OCI-LY3 (cell line): ENCODE measurements around the gene OR10G3.

Experiments
- H2AFZ ChIP-seq: fragments of 200-600, 300-600 bp; shearing (Covaris generic); 2 replicates; pipeline ENCODE4 v1.6.0; 2014; ENCODE audit warnings: antibody characterized with exemption, low read depth, low read length
- H3K27ac ChIP-seq: fragments of 200-600, 300-600 bp; sonication (generic); 2 replicates; pipeline ENCODE4 v1.5.1; 2014; ENCODE audit warnings: mild to moderate bottlenecking, low read length, moderate library complexity, mixed read lengths
- H3K27me3 ChIP-seq: fragments of 200-600, 300-600 bp; sonication (generic); 2 replicates; pipeline ENCODE4 v1.6.1; 2014; ENCODE audit warnings: low read depth, low read length, mixed read lengths
- H3K36me3 ChIP-seq: fragments of 200-600, 300-600 bp; sonication (generic); replicated peaks from 2 replicates; pipeline ENCODE3; 2014; ENCODE audit warnings: low read depth, low read length, mixed read lengths
- H3K4me1 ChIP-seq: fragments of 300-600, 200-600 bp; sonication (generic); 2 replicates; pipeline ENCODE4 v1.6.1; 2014; ENCODE audit warnings: low read length, mixed read lengths
- H3K4me2 ChIP-seq: fragments of 200-600, 300-600 bp; sonication (generic); 2 replicates; pipeline ENCODE4 v1.6.1; 2014; ENCODE audit warnings: low read length, mixed read lengths
- H3K4me3 ChIP-seq: fragments of 300-600, 200-600 bp; sonication (generic); 2 replicates; pipeline ENCODE4 v1.5.1; 2014; ENCODE audit warnings: antibody characterized with exemption, mild to moderate bottlenecking, low read length, moderate library complexity
- H3K79me2 ChIP-seq: fragments of 300-600, 200-600 bp; shearing (Covaris generic); 2 replicates; pipeline ENCODE4 v1.6.1; 2014; ENCODE audit warnings: mild to moderate bottlenecking, low read length, mixed read lengths
- H3K9ac ChIP-seq: fragments of 300-600, 200-600 bp; shearing (Covaris generic); 2 replicates; pipeline ENCODE4 v1.6.0; 2014; ENCODE audit warnings: mild to moderate bottlenecking, low read length, moderate library complexity
- H3K9me3 ChIP-seq: fragments of 200-600, 300-600 bp; shearing (Covaris generic); 2 replicates; pipeline ENCODE4 v1.6.1; 2014; ENCODE audit warnings: low read length, mixed read lengths; ENCODE audit not compliant: insufficient read depth
- H4K20me1 ChIP-seq: fragments of 200-600, 300-600 bp; sonication (generic); 2 replicates; pipeline ENCODE4 v1.6.1; 2016; ENCODE audit warnings: low read length, mixed read lengths; ENCODE audit not compliant: insufficient read depth
- EZH2phosphoT487 ChIP-seq: fragments of 200-600 bp; shearing (Covaris generic); IDR thresholded peaks from 2 replicates; pipeline ENCODE4 v1.6.1; 2018; ENCODE audit warnings: antibody characterized with exemption, mixed run types, low read depth
- TF ChIP-seq, protein P1 (sequence below): fragments of 200-600, 300-600 bp; sonication (generic); IDR thresholded peaks from 2 replicates; pipeline ENCODE4 v1.5.1; 2014; ENCODE audit warnings: antibody characterized with exemption, low read length, low read depth

The OR10G3 gene

GRCh38 chr14:21524575-21525490, 55.0 kb downstream of the OR10G3 start:
- H3K36me3 ChIP-seq, result no peaks in the 10 kb centered on the region
- H3K9me3 ChIP-seq, result no peaks in the 10 kb centered on the region
- H3K27ac ChIP-seq, result no peak overlapping the region
- peak overlapping the region; percentile 94 for H3K4me2 ChIP-seq
- H3K79me2 ChIP-seq, result no peaks in the 10 kb centered on the region
- H4K20me1 ChIP-seq, result no peaks in the 10 kb centered on the region
- H3K4me1 ChIP-seq, result peaks cover 12% of the 10 kb centered on the region
- H3K9ac ChIP-seq, result no peak overlapping the region
- H3K4me3 ChIP-seq, result peak overlapping the region; percentile 98
- no peak overlapping the region for H2AFZ ChIP-seq
- TF ChIP-seq, protein P1, sequence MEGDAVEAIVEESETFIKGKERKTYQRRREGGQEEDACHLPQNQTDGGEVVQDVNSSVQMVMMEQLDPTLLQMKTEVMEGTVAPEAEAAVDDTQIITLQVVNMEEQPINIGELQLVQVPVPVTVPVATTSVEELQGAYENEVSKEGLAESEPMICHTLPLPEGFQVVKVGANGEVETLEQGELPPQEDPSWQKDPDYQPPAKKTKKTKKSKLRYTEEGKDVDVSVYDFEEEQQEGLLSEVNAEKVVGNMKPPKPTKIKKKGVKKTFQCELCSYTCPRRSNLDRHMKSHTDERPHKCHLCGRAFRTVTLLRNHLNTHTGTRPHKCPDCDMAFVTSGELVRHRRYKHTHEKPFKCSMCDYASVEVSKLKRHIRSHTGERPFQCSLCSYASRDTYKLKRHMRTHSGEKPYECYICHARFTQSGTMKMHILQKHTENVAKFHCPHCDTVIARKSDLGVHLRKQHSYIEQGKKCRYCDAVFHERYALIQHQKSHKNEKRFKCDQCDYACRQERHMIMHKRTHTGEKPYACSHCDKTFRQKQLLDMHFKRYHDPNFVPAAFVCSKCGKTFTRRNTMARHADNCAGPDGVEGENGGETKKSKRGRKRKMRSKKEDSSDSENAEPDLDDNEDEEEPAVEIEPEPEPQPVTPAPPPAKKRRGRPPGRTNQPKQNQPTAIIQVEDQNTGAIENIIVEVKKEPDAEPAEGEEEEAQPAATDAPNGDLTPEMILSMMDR, result no peak
- no peak for TF ChIP-seq EZH2phosphoT487
- H3K27me3 ChIP-seq, result peaks cover 5% of the 10 kb centered on the region; the same call in 1 of the 2 replicates

DNA sequence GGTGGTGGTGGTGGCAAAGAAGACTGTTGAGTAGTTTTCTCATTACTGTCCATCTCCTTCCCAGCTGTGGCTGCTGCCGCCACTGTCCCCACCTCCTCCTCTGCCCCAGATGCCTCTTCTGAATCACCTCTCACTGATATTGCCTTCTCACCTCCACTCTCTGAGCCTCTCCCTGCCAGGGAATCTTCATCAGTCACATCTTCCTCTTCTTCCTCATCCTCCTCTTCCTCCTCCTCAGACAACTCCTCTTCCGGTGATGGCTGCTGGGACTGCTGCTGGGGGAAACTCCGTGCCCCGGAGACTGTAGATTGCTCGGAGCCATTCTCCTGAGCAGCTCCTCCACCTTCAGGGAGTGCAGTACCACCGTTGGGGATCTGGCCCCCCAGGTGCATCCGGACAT, 56.7 kb downstream of the OR10G3 start:
- no peaks in the 10 kb centered on the region for H4K20me1 ChIP-seq
- H3K4me3 ChIP-seq, result no peak overlapping the region
- no peaks in the 10 kb centered on the region for H3K9me3 ChIP-seq
- no peak overlapping the region for H3K9ac ChIP-seq
- no peak overlapping the region for H3K4me2 ChIP-seq
- TF ChIP-seq, protein P1, result no peak
- TF ChIP-seq EZH2phosphoT487, result no peak
- peaks cover 12% of the 10 kb centered on the region for H3K4me1 ChIP-seq
- H2AFZ ChIP-seq, result no peak overlapping the region
- no peaks in the 10 kb centered on the region for H3K36me3 ChIP-seq
- H3K79me2 ChIP-seq, result no peaks in the 10 kb centered on the region
- H3K27me3 ChIP-seq, result peaks cover 5% of the 10 kb centered on the region; the same call in 1 of the 2 replicates
- no peak overlapping the region for H3K27ac ChIP-seq

DNA sequence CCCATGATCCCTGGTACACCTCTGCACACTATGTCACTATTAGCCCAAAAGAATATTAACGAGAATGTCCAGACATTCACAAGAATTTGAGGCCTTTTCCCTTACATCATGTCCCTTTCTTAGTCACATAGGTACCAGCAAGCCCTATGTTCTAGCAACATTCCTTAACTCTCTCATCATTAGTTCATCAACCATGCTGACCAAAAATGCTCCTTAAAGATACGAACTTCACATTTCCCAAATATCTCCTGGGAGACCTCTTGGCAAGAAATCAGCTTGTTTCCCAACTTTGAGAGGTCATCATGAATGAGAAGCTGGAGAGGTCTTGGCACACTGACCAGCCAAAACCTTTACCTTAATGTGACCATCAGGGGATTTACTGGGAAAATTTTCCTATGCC, 58.4 kb downstream of the OR10G3 start:
- Histone ChIP-seq H3K79me2 (no peaks in the 10 kb centered on the region), H4K20me1 (no peaks in the 10 kb centered on the region), H3K4me1 (peaks cover 5% of the 10 kb centered on the region; the same call in 1 of the 2 replicates), H3K27me3 (peaks cover 5% of the 10 kb centered on the region; the same call in 1 of the 2 replicates), H3K9ac (no peak overlapping the region), H3K4me2 (no peak overlapping the region), H3K27ac (no peak overlapping the region), H2AFZ (no peak overlapping the region), H3K36me3 (no peaks in the 10 kb centered on the region), H3K4me3 (no peak overlapping the region), H3K9me3 (no peaks in the 10 kb centered on the region)
- TF ChIP-seq EZH2phosphoT487, result no peak
- TF ChIP-seq, protein P1, result no peak

DNA sequence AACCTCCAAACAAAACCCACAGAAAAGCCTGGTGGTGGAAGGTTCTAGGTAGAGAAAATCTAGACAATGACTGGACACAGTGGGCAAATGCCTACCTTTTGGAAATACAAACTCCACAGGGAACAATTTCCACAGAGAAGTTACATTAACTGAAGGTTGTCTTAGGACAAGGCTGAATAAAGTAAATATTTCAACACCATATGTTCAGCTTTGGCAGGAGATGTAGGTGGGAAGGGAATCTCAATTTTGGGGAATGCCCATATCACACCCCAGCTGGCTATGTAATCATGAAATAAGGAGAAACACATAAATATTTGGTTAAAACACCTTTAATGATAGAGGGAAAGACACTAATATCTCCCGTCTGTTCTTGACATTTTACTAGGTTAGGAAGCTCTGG, 59.1 kb downstream of the OR10G3 start:
- H3K79me2 ChIP-seq, result no peaks in the 10 kb centered on the region
- TF ChIP-seq, protein P1, result no peak
- TF ChIP-seq EZH2phosphoT487, result no peak
- no peak overlapping the region for H3K27ac ChIP-seq
- peaks cover 4% of the 10 kb centered on the region; the same call in 1 of the 2 replicates for H3K4me1 ChIP-seq
- H3K4me3 ChIP-seq, result no peak overlapping the region
- no peaks in the 10 kb centered on the region for H4K20me1 ChIP-seq
- no peak overlapping the region for H3K9ac ChIP-seq
- H3K4me2 ChIP-seq, result no peak overlapping the region
- no peaks in the 10 kb centered on the region for H3K36me3 ChIP-seq
- H3K9me3 ChIP-seq, result no peaks in the 10 kb centered on the region
- no peak overlapping the region for H2AFZ ChIP-seq
- peaks cover 5% of the 10 kb centered on the region; the same call in 1 of the 2 replicates for H3K27me3 ChIP-seq
